HFFc6 (cell line): ENCODE measurements around the gene BMP8A. TPM values are rescaled to one million over a fixed set of nuclear protein-coding genes. Genes with fewer than 3 reads are reported as not detected.

Source experiments
- DNase-seq: peaks from one replicate; pipeline ENCODE4 v3.0.0-alpha.2; 2018
- H3K27ac Mint-ChIP-seq: 2 replicates; pipeline ENCODE4 v1.8.0; 2020; ENCODE audit warnings: mild to moderate bottlenecking, mixed read lengths
- H3K27me3 Mint-ChIP-seq: 2 replicates; pipeline ENCODE4 v1.8.0; 2021; ENCODE audit warnings: mild to moderate bottlenecking, moderate library complexity, mixed read lengths; ENCODE audit not compliant: insufficient read depth
- H3K36me3 Mint-ChIP-seq: 2 replicates; pipeline ENCODE4 v1.8.0; 2021; ENCODE audit warnings: low read depth, mixed read lengths
- H3K4me1 Mint-ChIP-seq: 2 replicates; pipeline ENCODE4 v1.8.0; 2020; ENCODE audit warnings: low read depth, mixed read lengths
- H3K4me3 Mint-ChIP-seq: 2 replicates; pipeline ENCODE4 v1.8.0; 2020; ENCODE audit warnings: mild to moderate bottlenecking, moderate library complexity, mixed read lengths
- H3K9me3 Mint-ChIP-seq: 2 replicates; pipeline ENCODE4 v1.8.0; 2020; ENCODE audit warnings: mild to moderate bottlenecking, mixed read lengths
- CTCF ChIP-seq: fragments of 200-600 bp; sonication (generic); IDR thresholded peaks from 2 replicates; pipeline ENCODE4 v1.5.0; 2021; ENCODE audit warnings: antibody characterized with exemption, mild to moderate bottlenecking
- total RNA-seq, 6 experiments: library from RNA; stranded (reverse); fragmentation: NEBNext Ultra II Directional; extraction: Animal tissue kit (Norgen Biotek cat#: 25700); gene quantifications; 2 replicates in 1 of 6; 3 replicates in 5 of 6; pipeline ENCODE4 v1.2.3, GENCODE V29; 2021

Gene BMP8A
- total RNA-seq, 6 experiments from 2014 or later: not detected

- no peak for TF ChIP-seq CTCF
- Mint-ChIP-seq H3K9me3 (no peaks in the 10 kb centered on the region), H3K4me1 (peaks cover 38% of the 10 kb centered on the region), H3K27ac (peak overlapping the region; percentile 30; the same call in 1 of the 2 replicates), H3K27me3 (peaks cover 4% of the 10 kb centered on the region; the same call in 1 of the 2 replicates), H3K36me3 (peaks cover 84% of the 10 kb centered on the region), H3K4me3 (no peak overlapping the region)
- DNase-seq: no peak
Measured at GRCh38 chr1:39570477-39571177, 79.2 kb downstream of the BMP8A start.

- Mint-ChIP-seq H3K27me3 (peaks cover 6% of the 10 kb centered on the region; the same call in 1 of the 2 replicates), H3K4me3 (no peak overlapping the region), H3K36me3 (peaks cover 81% of the 10 kb centered on the region), H3K27ac (no peak overlapping the region), H3K9me3 (no peaks in the 10 kb centered on the region), H3K4me1 (peaks cover 38% of the 10 kb centered on the region)
- TF ChIP-seq CTCF: no peak
- DNase-seq: no peak
Measured at GRCh38 chr1:39571178-39571483, 79.7 kb downstream of the BMP8A start.

- Mint-ChIP-seq H3K4me1 (peaks cover 38% of the 10 kb centered on the region), H3K36me3 (peaks cover 67% of the 10 kb centered on the region), H3K27ac (peak overlapping the region; percentile 11; the same call in 1 of the 2 replicates), H3K27me3 (peaks cover 9% of the 10 kb centered on the region), H3K4me3 (peak overlapping the region; percentile 91), H3K9me3 (no peaks in the 10 kb centered on the region)
- no peak for DNase-seq
- no peak for TF ChIP-seq CTCF
Measured at GRCh38 chr1:39572379-39573096, 81.1 kb downstream of the BMP8A start.

DNA sequence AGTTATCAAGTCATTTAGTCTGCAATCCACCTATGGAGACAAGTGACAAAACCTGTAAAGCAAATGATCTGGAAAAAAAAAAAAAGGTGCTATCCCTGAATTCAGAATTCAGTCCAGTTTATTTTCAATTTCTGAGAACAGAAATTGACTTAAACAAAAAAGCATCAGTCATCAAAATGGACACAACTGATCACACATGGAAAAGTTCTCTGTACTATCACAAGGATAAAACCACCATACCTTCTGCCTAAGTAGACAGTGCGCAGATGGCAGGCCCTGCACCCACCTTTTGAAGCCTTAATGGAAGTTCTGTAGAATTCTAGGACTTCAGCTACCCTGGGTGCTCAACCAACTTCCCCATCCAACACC lies 81.6 kb downstream of the BMP8A start:
- H3K27ac Mint-ChIP-seq: peak overlapping the region; percentile 38; the same call in 1 of the 2 replicates

More for the DNA sequence above, 81.6 kb downstream of the BMP8A start:
- Mint-ChIP-seq H3K9me3 (no peaks in the 10 kb centered on the region), H3K4me1 (peaks cover 38% of the 10 kb centered on the region), H3K36me3 (peaks cover 64% of the 10 kb centered on the region), H3K27me3 (peaks cover 9% of the 10 kb centered on the region), H3K4me3 (peak overlapping the region; percentile 91)
- no peak for TF ChIP-seq CTCF
- DNase-seq: no peak
